Thyroid gland (tissue), 4 donors: ENCODE measurements around the gene BLM.

Source experiments
- POLR2A ChIP-seq, 2 donors: fragments of 450-650 bp; IDR thresholded peaks; one replicate each; pipeline ENCODE4 v1.6.1; 2017; ENCODE audit warnings: antibody characterized with exemption in 2 of 2, mild to moderate bottlenecking in 2 of 2, moderate library complexity in 1 of 2
- TF ChIP-seq, protein P1 (sequence below), 6 experiments: fragments of 200-600 bp in 3 of 6; fragments of 450-650 bp in 3 of 6; sonication (generic) in 3 of 6; IDR thresholded peaks; one replicate each; pipeline ENCODE4 v1.5.1; 2016 to 2019; ENCODE audit warnings: antibody characterized with exemption in 6 of 6, mild to moderate bottlenecking in 2 of 6, inconsistent platforms in 1 of 6, moderate library complexity in 1 of 6

DNA sequence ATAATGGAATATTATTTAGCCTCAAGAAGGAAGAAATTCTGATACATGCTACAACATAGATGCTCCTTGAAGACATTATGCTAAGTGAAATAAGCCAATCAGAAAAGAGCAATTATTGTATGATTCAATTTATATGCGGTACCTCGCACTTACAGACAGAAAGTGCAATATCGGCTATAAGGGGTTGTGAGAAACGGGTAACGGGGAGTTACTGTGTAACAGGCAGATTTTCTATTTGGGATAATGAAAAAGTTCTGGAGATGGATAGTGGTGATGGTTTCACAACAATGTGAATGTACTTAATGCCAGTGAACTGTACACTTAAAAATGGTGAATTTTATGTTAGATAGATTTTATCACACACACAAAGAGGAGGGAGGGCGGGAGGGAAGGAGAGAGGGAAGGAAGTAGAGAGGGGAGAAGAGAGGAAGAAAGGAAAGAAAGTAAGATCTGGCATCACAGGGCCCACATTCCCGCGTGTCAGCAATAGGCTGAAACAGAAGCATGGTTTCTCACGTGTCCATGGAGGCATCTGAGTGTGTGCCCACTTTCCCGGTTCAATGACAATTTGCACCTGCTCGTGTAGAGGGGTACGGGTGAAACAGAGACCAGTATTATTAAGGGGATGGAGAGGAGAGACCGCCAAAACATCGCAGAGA lies 700 bp upstream of the BLM start:
- TF ChIP-seq POLR2A (IDR thresholded peaks at IDR 0.05), result no peak
- TF ChIP-seq, protein P1, sequence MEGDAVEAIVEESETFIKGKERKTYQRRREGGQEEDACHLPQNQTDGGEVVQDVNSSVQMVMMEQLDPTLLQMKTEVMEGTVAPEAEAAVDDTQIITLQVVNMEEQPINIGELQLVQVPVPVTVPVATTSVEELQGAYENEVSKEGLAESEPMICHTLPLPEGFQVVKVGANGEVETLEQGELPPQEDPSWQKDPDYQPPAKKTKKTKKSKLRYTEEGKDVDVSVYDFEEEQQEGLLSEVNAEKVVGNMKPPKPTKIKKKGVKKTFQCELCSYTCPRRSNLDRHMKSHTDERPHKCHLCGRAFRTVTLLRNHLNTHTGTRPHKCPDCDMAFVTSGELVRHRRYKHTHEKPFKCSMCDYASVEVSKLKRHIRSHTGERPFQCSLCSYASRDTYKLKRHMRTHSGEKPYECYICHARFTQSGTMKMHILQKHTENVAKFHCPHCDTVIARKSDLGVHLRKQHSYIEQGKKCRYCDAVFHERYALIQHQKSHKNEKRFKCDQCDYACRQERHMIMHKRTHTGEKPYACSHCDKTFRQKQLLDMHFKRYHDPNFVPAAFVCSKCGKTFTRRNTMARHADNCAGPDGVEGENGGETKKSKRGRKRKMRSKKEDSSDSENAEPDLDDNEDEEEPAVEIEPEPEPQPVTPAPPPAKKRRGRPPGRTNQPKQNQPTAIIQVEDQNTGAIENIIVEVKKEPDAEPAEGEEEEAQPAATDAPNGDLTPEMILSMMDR (IDR thresholded peaks at IDR 0.05), result no peak
